Esophagus muscularis mucosa (tissue), 3 donors: Measurements from ENCODE around the gene ATP11A.

ENCODE experiments used
- CTCF ChIP-seq, 3 experiments: fragments of 200-600 bp in 2 of 3; fragments of 450-650 bp in 1 of 3; sonication (generic) in 2 of 3; IDR thresholded peaks; one replicate each; pipeline ENCODE4 v1.5.1; 2017 to 2019; ENCODE audit warnings: antibody characterized with exemption in 3 of 3, mild to moderate bottlenecking in 2 of 3, moderate library complexity in 1 of 3
- POLR2A ChIP-seq: fragments of 450-650 bp; IDR thresholded peaks from one replicate; pipeline ENCODE4 v1.6.1; 2017; ENCODE audit warnings: antibody characterized with exemption, moderate library complexity, mild to moderate bottlenecking, low read depth

GRCh38 chr13:112900691-112901091, 210.9 kb downstream of the ATP11A start:
- TF ChIP-seq CTCF (IDR thresholded peaks at IDR 0.05) (no peak), POLR2A (no peak)
